ENCODE measurements around the gene AGO4. TPM values are rescaled to one million over a fixed set of nuclear protein-coding genes. Genes with fewer than 3 reads are reported as not detected.
A peak's percentile ranks its signal among the peaks of the same experiment; 100 is the strongest.

The AGO4 gene
- total and polyA plus RNA-seq, 8 donors = 3.2 to 10.7 (median 6.9) TPM

- 96% methylated on average over 14 of the region's 14 CpGs for WGBS, 2 donors
- Histone ChIP-seq H3K4me1 (peaks cover 0 to 3% (median 0%) of the 10 kb centered on the region in 3 donors), H3K36me3 (peaks cover 3 to 45% (median 15%) of the 10 kb centered on the region in 3 donors), H3K4me3 (no peak overlapping the region), H3K27me3 (no peaks in the 10 kb centered on the region), H3K9me3 (no peaks in the 10 kb centered on the region), H3K27ac (no peak overlapping the region)
- TF ChIP-seq, protein P1, sequence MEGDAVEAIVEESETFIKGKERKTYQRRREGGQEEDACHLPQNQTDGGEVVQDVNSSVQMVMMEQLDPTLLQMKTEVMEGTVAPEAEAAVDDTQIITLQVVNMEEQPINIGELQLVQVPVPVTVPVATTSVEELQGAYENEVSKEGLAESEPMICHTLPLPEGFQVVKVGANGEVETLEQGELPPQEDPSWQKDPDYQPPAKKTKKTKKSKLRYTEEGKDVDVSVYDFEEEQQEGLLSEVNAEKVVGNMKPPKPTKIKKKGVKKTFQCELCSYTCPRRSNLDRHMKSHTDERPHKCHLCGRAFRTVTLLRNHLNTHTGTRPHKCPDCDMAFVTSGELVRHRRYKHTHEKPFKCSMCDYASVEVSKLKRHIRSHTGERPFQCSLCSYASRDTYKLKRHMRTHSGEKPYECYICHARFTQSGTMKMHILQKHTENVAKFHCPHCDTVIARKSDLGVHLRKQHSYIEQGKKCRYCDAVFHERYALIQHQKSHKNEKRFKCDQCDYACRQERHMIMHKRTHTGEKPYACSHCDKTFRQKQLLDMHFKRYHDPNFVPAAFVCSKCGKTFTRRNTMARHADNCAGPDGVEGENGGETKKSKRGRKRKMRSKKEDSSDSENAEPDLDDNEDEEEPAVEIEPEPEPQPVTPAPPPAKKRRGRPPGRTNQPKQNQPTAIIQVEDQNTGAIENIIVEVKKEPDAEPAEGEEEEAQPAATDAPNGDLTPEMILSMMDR (IDR thresholded peaks at IDR 0.05) = no peak
- FAIRE-seq = no peak
- peak in 1 of 6 donors; percentile 58 for DNase-seq
- intact Hi-C loops (cut with DNase I) = no loop called here
- no peak for ATAC-seq
Observed at GRCh38 chr1:35893051-35893879, 85.4 kb downstream of the AGO4 start.

DNA sequence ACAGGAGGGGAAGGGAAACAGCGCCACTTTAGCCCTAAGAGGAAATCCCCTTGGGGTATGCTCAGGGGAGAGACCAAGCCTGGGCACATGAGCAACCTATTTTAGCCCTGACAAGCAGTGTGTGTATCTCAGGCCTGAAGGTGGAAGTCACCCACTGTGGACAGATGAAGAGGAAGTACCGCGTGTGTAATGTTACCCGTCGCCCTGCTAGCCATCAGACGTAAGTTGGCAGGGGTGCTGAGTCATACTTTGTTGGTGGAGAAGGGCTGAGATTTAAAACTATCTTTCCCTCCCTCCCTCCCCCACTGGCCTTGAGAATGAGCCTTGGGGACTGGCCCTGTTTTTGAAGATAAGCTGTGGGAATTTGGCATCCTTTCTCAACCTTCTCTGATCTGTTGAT lies 86.4 kb downstream of the AGO4 start:
- intact Hi-C loops (cut with DNase I) = no loop called here
- peaks cover 3 to 45% (median 15%) of the 10 kb centered on the region in 3 donors for H3K36me3 ChIP-seq

GRCh38 chr1:35894656-35895055 lies 86.8 kb downstream of the AGO4 start:
- Histone ChIP-seq H3K4me1 (peaks cover 0 to 3% (median 0%) of the 10 kb centered on the region in 3 donors), H3K36me3 (peaks cover 3 to 43% (median 15%) of the 10 kb centered on the region in 3 donors), H3K27me3 (no peaks in the 10 kb centered on the region), H3K4me3 (no peak overlapping the region), H3K27ac (no peak overlapping the region), H3K9me3 (no peaks in the 10 kb centered on the region)
- TF ChIP-seq, protein P1 (IDR thresholded peaks at IDR 0.05) = no peak
- intact Hi-C loops (cut with DNase I) = no loop called here
- ATAC-seq (no peak), DNase-seq (no peak), FAIRE-seq (no peak)
- WGBS, 2 donors = 89 to 94% methylated on average over 1 of the region's 1 CpG

More for the DNA sequence above, 86.4 kb downstream of the AGO4 start:
- no peaks in the 10 kb centered on the region for H3K9me3 ChIP-seq
- DNase-seq (peak in 2 of 6 donors; percentile 13 to 57), ATAC-seq (peak; percentile 40 to 94 (median 68)), FAIRE-seq (no peak)
- H3K27me3 ChIP-seq = no peaks in the 10 kb centered on the region
- H3K4me3 ChIP-seq = no peak overlapping the region
- TF ChIP-seq, protein P1 (IDR thresholded peaks at IDR 0.05) = no peak
- no peak overlapping the region for H3K27ac ChIP-seq
- H3K4me1 ChIP-seq = peaks cover 0 to 3% (median 0%) of the 10 kb centered on the region in 3 donors
- WGBS, 2 donors = 53 to 65% methylated on average over 6 of the region's 6 CpGs

DNA sequence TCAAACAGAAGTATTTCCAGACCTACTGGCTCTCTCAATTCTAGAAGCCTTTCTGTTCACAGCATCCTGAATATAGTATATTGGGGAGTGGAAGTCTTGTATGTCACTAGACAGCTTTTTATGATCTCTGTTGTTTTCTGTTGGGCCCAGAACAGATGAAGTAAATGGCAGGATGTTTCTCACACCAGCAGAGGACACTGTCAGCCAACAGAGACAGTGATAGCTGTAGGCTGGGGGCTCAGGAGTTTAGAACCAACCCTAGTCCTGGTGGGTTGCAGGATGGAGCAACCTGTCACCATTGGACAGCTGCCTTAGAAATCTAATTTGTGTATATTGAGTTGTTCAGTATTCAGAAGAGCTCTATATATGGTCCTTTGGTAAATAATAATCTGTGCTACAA lies 92.1 kb downstream of the AGO4 start:
- FAIRE-seq (no peak), DNase-seq (no peak), ATAC-seq (no peak)
- H3K27me3 ChIP-seq = no peaks in the 10 kb centered on the region
- TF ChIP-seq, protein P1 (IDR thresholded peaks at IDR 0.05) = no peak
- H3K4me1 ChIP-seq = no peaks in the 10 kb centered on the region
- no peak overlapping the region for H3K4me3 ChIP-seq
- no peak overlapping the region for H3K27ac ChIP-seq
- no peaks in the 10 kb centered on the region for H3K9me3 ChIP-seq
- intact Hi-C loops (cut with DNase I) = no loop called here
- H3K36me3 ChIP-seq = peaks cover 0 to 50% (median 3%) of the 10 kb centered on the region in 3 donors

DNA sequence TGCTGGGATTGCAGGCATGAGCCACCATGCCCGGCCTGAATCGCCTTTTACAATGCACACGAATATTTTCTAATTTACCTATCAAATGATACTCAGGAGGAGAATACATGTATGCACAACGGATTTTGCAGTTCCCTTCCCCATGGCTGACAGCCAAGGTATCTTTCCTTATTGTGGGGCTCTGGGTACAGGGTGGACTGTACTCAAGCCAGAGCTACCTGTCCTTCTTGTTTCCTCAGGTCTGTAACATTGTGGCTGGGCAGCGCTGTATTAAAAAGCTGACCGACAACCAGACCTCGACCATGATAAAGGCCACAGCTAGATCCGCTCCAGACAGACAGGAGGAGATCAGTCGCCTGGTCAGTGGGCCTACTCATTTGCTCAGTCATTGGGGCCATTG lies 93.4 kb downstream of the AGO4 start:
- DNase-seq = no peak
- intact Hi-C loops (cut with DNase I) = no loop called here
- H3K4me1 ChIP-seq = no peaks in the 10 kb centered on the region
- TF ChIP-seq, protein P1 (IDR thresholded peaks at IDR 0.05) = no peak
- 90 to 94% methylated on average over 9 of the region's 9 CpGs for WGBS, 2 donors
- peaks cover 0 to 38% (median 3%) of the 10 kb centered on the region in 3 donors for H3K36me3 ChIP-seq
- H3K9me3 ChIP-seq = no peaks in the 10 kb centered on the region
- H3K27ac ChIP-seq = no peak overlapping the region
- H3K4me3 ChIP-seq = no peak overlapping the region
- no peak for FAIRE-seq
- no peaks in the 10 kb centered on the region for H3K27me3 ChIP-seq
- no peak for ATAC-seq
